22Rv1 (cell line): ENCODE data around the gene ZNF586.
A peak's percentile ranks its signal among the peaks of the same experiment; 100 is the strongest.

Experiments
- H3K27ac ChIP-seq: fragments of 450-650 bp; 2 replicates; pipeline ENCODE4 v1.5.1; 2017
- ZFX ChIP-seq: fragments of 450-650 bp; IDR thresholded peaks from 2 replicates; pipeline ENCODE4 v1.6.1; 2017; ENCODE audit warnings: antibody characterized with exemption, borderline replicate concordance
- TF ChIP-seq, protein P1 (sequence below): fragments of 450-650 bp; IDR thresholded peaks from 2 replicates; pipeline ENCODE4 v1.5.1; 2017; ENCODE audit warnings: mild to moderate bottlenecking

The ZNF586 gene

DNA sequence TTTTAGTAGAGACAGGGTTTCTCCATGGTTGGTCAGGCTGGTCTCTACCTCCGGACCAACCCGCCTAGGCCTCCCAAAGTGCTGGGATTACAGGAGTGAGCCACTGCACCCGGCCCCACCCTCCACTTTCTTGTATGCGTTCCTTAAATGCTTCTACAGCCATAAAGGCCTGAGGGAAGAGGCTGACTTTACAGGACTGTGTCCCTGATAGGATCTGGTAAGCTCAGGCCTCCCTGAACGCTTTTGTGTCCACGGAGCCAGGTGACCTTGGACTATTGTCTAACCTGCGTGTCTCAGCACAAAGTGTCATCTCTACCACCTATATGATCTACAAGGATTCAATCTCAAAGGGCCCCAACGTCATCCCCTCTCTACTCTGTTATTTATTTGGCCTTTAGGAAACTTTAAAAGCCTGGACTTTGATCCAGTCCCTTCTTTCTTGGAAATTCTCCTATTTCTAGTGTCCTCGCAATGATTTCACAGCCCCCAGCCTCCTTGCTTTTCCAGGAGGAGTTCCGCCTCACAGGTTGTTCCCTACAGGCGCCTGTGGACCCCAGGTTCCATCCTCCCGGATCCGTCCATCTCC lies 44.5 kb downstream of the ZNF586 start:
- H3K27ac ChIP-seq = peak overlapping the region; percentile 84
- no peak for TF ChIP-seq ZFX
- TF ChIP-seq, protein P1, sequence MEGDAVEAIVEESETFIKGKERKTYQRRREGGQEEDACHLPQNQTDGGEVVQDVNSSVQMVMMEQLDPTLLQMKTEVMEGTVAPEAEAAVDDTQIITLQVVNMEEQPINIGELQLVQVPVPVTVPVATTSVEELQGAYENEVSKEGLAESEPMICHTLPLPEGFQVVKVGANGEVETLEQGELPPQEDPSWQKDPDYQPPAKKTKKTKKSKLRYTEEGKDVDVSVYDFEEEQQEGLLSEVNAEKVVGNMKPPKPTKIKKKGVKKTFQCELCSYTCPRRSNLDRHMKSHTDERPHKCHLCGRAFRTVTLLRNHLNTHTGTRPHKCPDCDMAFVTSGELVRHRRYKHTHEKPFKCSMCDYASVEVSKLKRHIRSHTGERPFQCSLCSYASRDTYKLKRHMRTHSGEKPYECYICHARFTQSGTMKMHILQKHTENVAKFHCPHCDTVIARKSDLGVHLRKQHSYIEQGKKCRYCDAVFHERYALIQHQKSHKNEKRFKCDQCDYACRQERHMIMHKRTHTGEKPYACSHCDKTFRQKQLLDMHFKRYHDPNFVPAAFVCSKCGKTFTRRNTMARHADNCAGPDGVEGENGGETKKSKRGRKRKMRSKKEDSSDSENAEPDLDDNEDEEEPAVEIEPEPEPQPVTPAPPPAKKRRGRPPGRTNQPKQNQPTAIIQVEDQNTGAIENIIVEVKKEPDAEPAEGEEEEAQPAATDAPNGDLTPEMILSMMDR = no peak

GRCh38 chr19:57814505-57815246 lies 45.2 kb downstream of the ZNF586 start, which contains the start of gene ZNF552:
Gene ZNF552 (minus strand): TSS chr19:57814913. CDS start chr19:57814743, 170 bp downstream.
- peak within 1 kb of the TSS; percentile 84 for H3K27ac ChIP-seq
- TF ChIP-seq, protein P1 = no peak
- TF ChIP-seq ZFX = no peak

- peak overlapping the region; percentile 84 for H3K27ac ChIP-seq
- TF ChIP-seq ZFX = no peak
- TF ChIP-seq, protein P1 = no peak
Measured at GRCh38 chr19:57815247-57816075, 46.0 kb downstream of the ZNF586 start.

- 0 out of 2 replicates have a peak overlapping the region, but pooled peaks have one; percentile 32 for H3K27ac ChIP-seq
- TF ChIP-seq, protein P1 = no peak
- no peak for TF ChIP-seq ZFX
Measured at GRCh38 chr19:57816652-57817051, 47.2 kb downstream of the ZNF586 start.

DNA sequence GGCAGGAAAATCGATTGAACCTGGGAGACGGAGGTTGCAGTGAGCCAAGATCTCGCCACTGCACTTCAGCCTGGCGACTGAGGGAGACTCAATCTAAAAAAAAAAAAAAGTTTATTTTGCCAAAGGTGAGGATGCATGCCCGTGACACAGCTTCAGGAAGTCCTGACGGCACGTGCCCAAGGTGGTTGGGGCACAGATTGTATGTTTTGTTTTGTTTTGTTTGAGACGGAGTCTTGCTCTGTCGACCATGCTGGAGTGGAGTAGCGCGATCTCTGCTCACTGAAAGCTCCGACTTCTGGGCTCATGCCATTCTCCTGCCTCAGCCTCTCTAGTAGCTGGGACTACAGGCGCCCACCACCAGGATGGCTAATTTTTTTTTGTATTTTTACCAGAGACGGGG lies 48.5 kb downstream of the ZNF586 start:
- TF ChIP-seq, protein P1 = no peak
- TF ChIP-seq ZFX = no peak
- H3K27ac ChIP-seq = peak overlapping the region; percentile 74; the same call in 1 of the 2 replicates

DNA sequence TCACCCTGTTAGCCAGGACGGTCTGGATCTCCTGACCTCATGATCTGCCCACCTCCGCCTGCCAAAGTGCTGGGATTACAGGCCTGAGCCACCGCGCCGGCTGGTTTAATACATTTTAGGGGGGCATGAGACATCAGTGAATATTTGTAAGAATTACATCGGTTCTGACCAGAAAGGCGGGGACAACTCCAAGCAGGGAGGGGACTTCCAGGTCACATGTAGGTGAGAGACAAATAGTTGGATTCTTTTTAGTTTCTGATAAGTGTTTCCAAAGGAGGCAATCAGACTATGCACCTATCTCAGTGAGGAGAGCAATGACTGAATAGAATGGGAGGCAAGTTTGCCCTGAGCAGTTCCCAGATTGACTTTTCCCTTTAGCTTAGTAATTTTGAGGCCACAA lies 48.9 kb downstream of the ZNF586 start:
- peak overlapping the region; percentile 74 for H3K27ac ChIP-seq
- no peak for TF ChIP-seq ZFX
- TF ChIP-seq, protein P1 = no peak
